Measurements from ENCODE around the gene PIP5KL1. TPM values are rescaled to one million over a fixed set of nuclear protein-coding genes. Genes with fewer than 3 reads are reported as not detected.

Gene PIP5KL1
- total and polyA plus RNA-seq, 2 of the 8 experiments (the other 6 are each of a cell fraction or from before 2014, with no cell fraction given): 13.4 to 15.4 TPM

GRCh38 chr9:127895811-127896210 is 34.8 kb downstream of the PIP5KL1 start (continued):
- TF ChIP-seq POU5F1 (IDR thresholded peaks at IDR 0.05; ENCODE audit: low read depth, low read length) (no peak), SP2 (IDR thresholded peaks at IDR 0.05; ENCODE audit: low read length) (no peak), ZNF274 (IDR thresholded peaks at IDR 0.05; ENCODE audit: borderline replicate concordance, extremely low read depth, low read length) (no peak), BRCA1 (IDR thresholded peaks at IDR 0.05; ENCODE audit: low read depth, low read length) (no peak), NRF1 (IDR thresholded peaks at IDR 0.05; ENCODE audit: low read depth, low read length) (no peak), BACH1 (IDR thresholded peaks at IDR 0.05; ENCODE audit: low read length) (no peak)
